ENCODE results near the gene KCTD2. TPM values are rescaled to one million over a fixed set of nuclear protein-coding genes. Genes with fewer than 3 reads are reported as not detected.

Gene KCTD2
- total and polyA plus RNA-seq, 10 donors = 11.0 to 28.4 (median 25.2) TPM

GRCh38 chr17:75091855-75092327, 44.9 kb downstream of the KCTD2 start:
- Histone ChIP-seq H3K27ac (peak overlapping the region in 2 of 8 donors; percentile 47 to 70), H3K4me3 (no peak overlapping the region), H3K36me3 (peaks cover 0 to 18% (median 0%) of the 10 kb centered on the region in 6 donors), H3K9me3 (no peaks in the 10 kb centered on the region), H3K4me1 (peaks cover 31 to 97% (median 77%) of the 10 kb centered on the region in 6 donors), H3K27me3 (replicated peaks in 1 of 7) (no peaks in the 10 kb centered on the region)
- DNase-seq = no peak
- intact Hi-C loops (cut with DNase I; ENCODE audit: low total_unique reads) = no loop called here
- TF ChIP-seq POLR2A (IDR thresholded peaks at IDR 0.05) = no peak
- TF ChIP-seq POLR2AphosphoS5 (IDR thresholded peaks at IDR 0.05) = no peak
- TF ChIP-seq CTCF (IDR thresholded peaks at IDR 0.05 in 8 of 11, conservative IDR thresholded peaks at IDR 0.05 in 3 of 11) = no peak
- WGBS, 5 donors = 82 to 89% (median 86%) methylated on average over 8 to 10 of the region's 10 CpGs

- Histone ChIP-seq H3K4me3 (no peak overlapping the region), H3K27me3 (replicated peaks in 1 of 7) (no peaks in the 10 kb centered on the region), H3K36me3 (peaks cover 0 to 31% (median under 1%) of the 10 kb centered on the region in 6 donors), H3K27ac (peak overlapping the region in 3 of 8 donors; percentile 34 to 66 (median 63)), H3K4me1 (peaks cover 19 to 86% (median 61%) of the 10 kb centered on the region in 6 donors), H3K9me3 (no peaks in the 10 kb centered on the region)
- 89 to 95% (median 94%) methylated on average over 12 to 18 of the region's 18 CpGs for WGBS, 5 donors
- no peak for DNase-seq
- TF ChIP-seq POLR2AphosphoS5 (IDR thresholded peaks at IDR 0.05) (no peak), CTCF (IDR thresholded peaks at IDR 0.05 in 8 of 11, conservative IDR thresholded peaks at IDR 0.05 in 3 of 11) (no peak), POLR2A (IDR thresholded peaks at IDR 0.05) (no peak)
- intact Hi-C loops (cut with DNase I; ENCODE audit: low total_unique reads) = no loop called here
Observed at GRCh38 chr17:75093548-75094158, 46.6 kb downstream of the KCTD2 start.

GRCh38 chr17:75094871-75095399, 47.9 kb downstream of the KCTD2 start:
- no peak for DNase-seq
- Histone ChIP-seq H3K4me3 (no peak overlapping the region), H3K36me3 (peaks cover 0 to 44% (median 5%) of the 10 kb centered on the region in 6 donors), H3K27me3 (replicated peaks in 1 of 7) (no peaks in the 10 kb centered on the region), H3K4me1 (peaks cover 11 to 73% (median 48%) of the 10 kb centered on the region in 6 donors), H3K9me3 (no peaks in the 10 kb centered on the region), H3K27ac (peak overlapping the region in 1 of 8 donors; percentile 87)
- TF ChIP-seq POLR2AphosphoS5 (IDR thresholded peaks at IDR 0.05) (peak in 1 of 3 donors; percentile 3), POLR2A (IDR thresholded peaks at IDR 0.05) (no peak)
- WGBS, 5 donors = 82 to 92% (median 88%) methylated on average over 8 to 16 of the region's 16 CpGs
- intact Hi-C loops (cut with DNase I; ENCODE audit: low total_unique reads) = no loop called here

GRCh38 chr17:75096082-75096625, 49.1 kb downstream of the KCTD2 start:
- intact Hi-C loops (cut with DNase I; ENCODE audit: low total_unique reads) = no loop called here
- WGBS, 5 donors = 21 to 36% (median 32%) methylated on average over 14 of the region's 14 CpGs
- no peaks in the 10 kb centered on the region for H3K9me3 ChIP-seq
- peak overlapping the region in 7 of 8 donors; percentile 45 to 87 (median 76) for H3K27ac ChIP-seq
- H3K4me1 ChIP-seq = peaks cover 5 to 61% (median 36%) of the 10 kb centered on the region in 6 donors
- peaks cover 0 to 56% (median 12%) of the 10 kb centered on the region in 6 donors for H3K36me3 ChIP-seq
- DNase-seq = peak; percentile 90
- TF ChIP-seq POLR2AphosphoS5 (IDR thresholded peaks at IDR 0.05) (peak; percentile 66 to 81 (median 70)), POLR2A (IDR thresholded peaks at IDR 0.05) (no peak), CTCF (IDR thresholded peaks at IDR 0.05 in 8 of 11, conservative IDR thresholded peaks at IDR 0.05 in 3 of 11) (no peak)
- peak overlapping the region in 1 of 8 donors; percentile 41 for H3K4me3 ChIP-seq
- no peaks in the 10 kb centered on the region for H3K27me3 ChIP-seq (replicated peaks in 1 of 7)

All from spleen (tissue), 11 donors.